ENCODE measurements around the gene B4GALNT1.
A peak's percentile ranks its signal among the peaks of the same experiment; 100 is the strongest.
"Not testable (repeated sequence)": the region's sequence is repeated elsewhere in the genome, so short reads cannot be mapped to it uniquely, and the experiment has no call there.

Gene B4GALNT1

GRCh38 chr12:57600395-57600794 lies 32.6 kb downstream of the B4GALNT1 start:
- H3K9ac ChIP-seq (ENCODE audit: low read depth in 1 of 2, low read length in 2 of 2) = no peak overlapping the region
- no peak overlapping the region for H3K27ac ChIP-seq (ENCODE audit: low read depth in 2 of 2, low read length in 2 of 2)
- peaks cover 46 to 54% of the 10 kb centered on the region in 2 donors for H3K36me3 ChIP-seq (ENCODE audit: control insufficient read depth in 2 of 2, insufficient read depth in 2 of 2, low read length in 2 of 2)
- no peak overlapping the region for H3K4me3 ChIP-seq (ENCODE audit: low read length in 2 of 2)
- H3K4me1 ChIP-seq (ENCODE audit: control insufficient read depth in 2 of 2, insufficient read depth in 2 of 2, low read length in 2 of 2) = peaks cover 0 to 3% of the 10 kb centered on the region in 2 donors
- H3K27me3 ChIP-seq (ENCODE audit: control insufficient read depth in 2 of 2, insufficient read depth in 2 of 2, low read length in 2 of 2) = no peaks in the 10 kb centered on the region
- no peaks in the 10 kb centered on the region for H3K9me3 ChIP-seq (ENCODE audit: control insufficient read depth in 2 of 2, low read length in 2 of 2)

GRCh38 chr12:57593187-57593586 lies 39.8 kb downstream of the B4GALNT1 start:
- H3K9me3 ChIP-seq (ENCODE audit: control insufficient read depth in 2 of 2, low read length in 2 of 2) = no peaks in the 10 kb centered on the region
- H3K4me1 ChIP-seq (ENCODE audit: control insufficient read depth in 2 of 2, insufficient read depth in 2 of 2, low read length in 2 of 2) = peaks cover 11 to 12% of the 10 kb centered on the region in 2 donors
- H3K27ac ChIP-seq (ENCODE audit: low read depth in 2 of 2, low read length in 2 of 2) = no peak overlapping the region
- no peak overlapping the region for H3K9ac ChIP-seq (ENCODE audit: low read depth in 1 of 2, low read length in 2 of 2)
- peaks cover 0 to under 1% of the 10 kb centered on the region in 2 donors for H3K27me3 ChIP-seq (ENCODE audit: control insufficient read depth in 2 of 2, insufficient read depth in 2 of 2, low read length in 2 of 2)
- no peak overlapping the region for H3K4me3 ChIP-seq (ENCODE audit: low read length in 2 of 2)
- H3K36me3 ChIP-seq (ENCODE audit: control insufficient read depth in 2 of 2, insufficient read depth in 2 of 2, low read length in 2 of 2) = peaks cover 15 to 21% of the 10 kb centered on the region in 2 donors

GRCh38 chr12:57592551-57593165 lies 40.3 kb downstream of the B4GALNT1 start:
- no peaks in the 10 kb centered on the region for H3K9me3 ChIP-seq (ENCODE audit: control insufficient read depth in 2 of 2, low read length in 2 of 2)
- H3K4me1 ChIP-seq (ENCODE audit: control insufficient read depth in 2 of 2, insufficient read depth in 2 of 2, low read length in 2 of 2) = peaks cover 11 to 12% of the 10 kb centered on the region in 2 donors
- H3K36me3 ChIP-seq (ENCODE audit: control insufficient read depth in 2 of 2, insufficient read depth in 2 of 2, low read length in 2 of 2) = peaks cover 11 to 21% of the 10 kb centered on the region in 2 donors
- H3K27ac ChIP-seq (ENCODE audit: low read depth in 2 of 2, low read length in 2 of 2) = no peak overlapping the region
- H3K9ac ChIP-seq (ENCODE audit: low read depth in 1 of 2, low read length in 2 of 2) = no peak overlapping the region
- H3K4me3 ChIP-seq (ENCODE audit: low read length in 2 of 2) = peak overlapping the region in 1 of 2 donors; percentile 89
- H3K27me3 ChIP-seq (ENCODE audit: control insufficient read depth in 2 of 2, insufficient read depth in 2 of 2, low read length in 2 of 2) = peaks cover 0 to 6% of the 10 kb centered on the region in 2 donors

GRCh38 chr12:57591782-57592325 lies 41.1 kb downstream of the B4GALNT1 start:
- peak overlapping the region; percentile 82 to 85 for H3K9ac ChIP-seq (ENCODE audit: low read depth in 1 of 2, low read length in 2 of 2)
- H3K4me3 ChIP-seq (ENCODE audit: low read length in 2 of 2) = peak overlapping the region; percentile 89 to 94
- peaks cover 0 to 7% of the 10 kb centered on the region in 2 donors for H3K27me3 ChIP-seq (ENCODE audit: control insufficient read depth in 2 of 2, insufficient read depth in 2 of 2, low read length in 2 of 2)
- H3K27ac ChIP-seq (ENCODE audit: low read depth in 2 of 2, low read length in 2 of 2) = peak overlapping the region; percentile 72 to 74
- no peaks in the 10 kb centered on the region for H3K9me3 ChIP-seq (ENCODE audit: control insufficient read depth in 2 of 2, low read length in 2 of 2)
- H3K4me1 ChIP-seq (ENCODE audit: control insufficient read depth in 2 of 2, insufficient read depth in 2 of 2, low read length in 2 of 2) = peaks cover 11 to 12% of the 10 kb centered on the region in 2 donors
- H3K36me3 ChIP-seq (ENCODE audit: control insufficient read depth in 2 of 2, insufficient read depth in 2 of 2, low read length in 2 of 2) = peaks cover 10 to 19% of the 10 kb centered on the region in 2 donors

- Histone ChIP-seq H3K27ac (ENCODE audit: low read depth in 2 of 2, low read length in 2 of 2) (peak within 1 kb of the TSS; percentile 72 to 74), H3K4me1 (ENCODE audit: control insufficient read depth in 2 of 2, insufficient read depth in 2 of 2, low read length in 2 of 2) (peaks cover 11 to 12% of the 10 kb centered on the region in 2 donors), H3K4me3 (ENCODE audit: low read length in 2 of 2) (peak within 1 kb of the TSS; percentile 89 to 94), H3K9ac (ENCODE audit: low read depth in 1 of 2, low read length in 2 of 2) (peak within 1 kb of the TSS; percentile 82 to 85), H3K36me3 (ENCODE audit: control insufficient read depth in 2 of 2, insufficient read depth in 2 of 2, low read length in 2 of 2) (peaks cover 10 to 14% of the 10 kb centered on the region in 2 donors), H3K27me3 (ENCODE audit: control insufficient read depth in 2 of 2, insufficient read depth in 2 of 2, low read length in 2 of 2) (peaks cover 0 to 7% of the 10 kb centered on the region in 2 donors), H3K9me3 (ENCODE audit: control insufficient read depth in 2 of 2, low read length in 2 of 2) (no peaks in the 10 kb centered on the region)
Observed at GRCh38 chr12:57590864-57591781, 41.9 kb downstream of the B4GALNT1 start, which contains the start of gene PIP4K2C. TSS of gene PIP4K2C (plus strand) at chr12:57591192. CDS start at chr12:57591290, 98 bp downstream.

GRCh38 chr12:57590479-57590863 lies 42.5 kb downstream of the B4GALNT1 start:
- H3K9me3 ChIP-seq (ENCODE audit: control insufficient read depth in 2 of 2, low read length in 2 of 2) = no peaks in the 10 kb centered on the region
- peaks cover 11 to 12% of the 10 kb centered on the region in 2 donors for H3K4me1 ChIP-seq (ENCODE audit: control insufficient read depth in 2 of 2, insufficient read depth in 2 of 2, low read length in 2 of 2)
- H3K4me3 ChIP-seq (ENCODE audit: low read length in 2 of 2) = peak overlapping the region; percentile 89 to 94
- H3K9ac ChIP-seq (ENCODE audit: low read depth in 1 of 2, low read length in 2 of 2) = peak overlapping the region; percentile 82 to 85
- H3K36me3 ChIP-seq (ENCODE audit: control insufficient read depth in 2 of 2, insufficient read depth in 2 of 2, low read length in 2 of 2) = peaks cover 5 to 9% of the 10 kb centered on the region in 2 donors
- peak overlapping the region in 1 of 2 donors; percentile 74 for H3K27ac ChIP-seq (ENCODE audit: low read depth in 2 of 2, low read length in 2 of 2)
- peaks cover 0 to 7% of the 10 kb centered on the region in 2 donors for H3K27me3 ChIP-seq (ENCODE audit: control insufficient read depth in 2 of 2, insufficient read depth in 2 of 2, low read length in 2 of 2)

GRCh38 chr12:57588951-57589610 lies 43.9 kb downstream of the B4GALNT1 start:
- H3K9me3 ChIP-seq (ENCODE audit: control insufficient read depth in 2 of 2, low read length in 2 of 2); H3K36me3 ChIP-seq (ENCODE audit: control insufficient read depth in 2 of 2, insufficient read depth in 2 of 2, low read length in 2 of 2); H3K27ac ChIP-seq (ENCODE audit: low read depth in 2 of 2, low read length in 2 of 2); H3K27me3 ChIP-seq (ENCODE audit: control insufficient read depth in 2 of 2, insufficient read depth in 2 of 2, low read length in 2 of 2); H3K9ac ChIP-seq (ENCODE audit: low read depth in 1 of 2, low read length in 2 of 2); H3K4me3 ChIP-seq (ENCODE audit: low read length in 2 of 2): not testable (repeated sequence)
- H3K4me1 ChIP-seq (ENCODE audit: control insufficient read depth in 2 of 2, insufficient read depth in 2 of 2, low read length in 2 of 2) = peaks cover 11 to 12% of the 10 kb centered on the region in 2 donors

- Histone ChIP-seq H3K4me1 (ENCODE audit: control insufficient read depth in 2 of 2, insufficient read depth in 2 of 2, low read length in 2 of 2) (peaks cover 8% of the 10 kb centered on the region in 2 donors), H3K27me3 (ENCODE audit: control insufficient read depth in 2 of 2, insufficient read depth in 2 of 2, low read length in 2 of 2) (peaks cover 6 to 7% of the 10 kb centered on the region in 2 donors), H3K4me3 (ENCODE audit: low read length in 2 of 2) (no peak overlapping the region), H3K27ac (ENCODE audit: low read depth in 2 of 2, low read length in 2 of 2) (no peak overlapping the region), H3K36me3 (ENCODE audit: control insufficient read depth in 2 of 2, insufficient read depth in 2 of 2, low read length in 2 of 2) (no peaks in the 10 kb centered on the region), H3K9me3 (ENCODE audit: control insufficient read depth in 2 of 2, low read length in 2 of 2) (no peaks in the 10 kb centered on the region), H3K9ac (ENCODE audit: low read depth in 1 of 2, low read length in 2 of 2) (no peak overlapping the region)
Observed at GRCh38 chr12:57586832-57587429, 46.1 kb downstream of the B4GALNT1 start.

GRCh38 chr12:57586128-57586527 lies 46.9 kb downstream of the B4GALNT1 start:
- H3K36me3 ChIP-seq (ENCODE audit: control insufficient read depth in 2 of 2, insufficient read depth in 2 of 2, low read length in 2 of 2) = no peaks in the 10 kb centered on the region
- H3K27me3 ChIP-seq (ENCODE audit: control insufficient read depth in 2 of 2, insufficient read depth in 2 of 2, low read length in 2 of 2) = peaks cover 6 to 7% of the 10 kb centered on the region in 2 donors
- no peak overlapping the region for H3K4me3 ChIP-seq (ENCODE audit: low read length in 2 of 2)
- H3K4me1 ChIP-seq (ENCODE audit: control insufficient read depth in 2 of 2, insufficient read depth in 2 of 2, low read length in 2 of 2) = peaks cover 4% of the 10 kb centered on the region in 2 donors
- H3K27ac ChIP-seq (ENCODE audit: low read depth in 2 of 2, low read length in 2 of 2) = no peak overlapping the region
- H3K9me3 ChIP-seq (ENCODE audit: control insufficient read depth in 2 of 2, low read length in 2 of 2) = no peaks in the 10 kb centered on the region
- H3K9ac ChIP-seq (ENCODE audit: low read depth in 1 of 2, low read length in 2 of 2) = no peak overlapping the region
